VCaP (cell line): ENCODE results near the gene FMNL2.

Source experiments
- H3K27ac ChIP-seq: fragments of 450-650 bp; 2 replicates; pipeline ENCODE4 v1.5.1; 2017
- TF ChIP-seq, protein P1 (sequence below): fragments of 450-650 bp; conservative IDR thresholded peaks from 2 replicates; pipeline ENCODE4 v1.5.1; 2017; ENCODE audit warnings: mild to moderate bottlenecking, moderate library complexity

Gene FMNL2

DNA sequence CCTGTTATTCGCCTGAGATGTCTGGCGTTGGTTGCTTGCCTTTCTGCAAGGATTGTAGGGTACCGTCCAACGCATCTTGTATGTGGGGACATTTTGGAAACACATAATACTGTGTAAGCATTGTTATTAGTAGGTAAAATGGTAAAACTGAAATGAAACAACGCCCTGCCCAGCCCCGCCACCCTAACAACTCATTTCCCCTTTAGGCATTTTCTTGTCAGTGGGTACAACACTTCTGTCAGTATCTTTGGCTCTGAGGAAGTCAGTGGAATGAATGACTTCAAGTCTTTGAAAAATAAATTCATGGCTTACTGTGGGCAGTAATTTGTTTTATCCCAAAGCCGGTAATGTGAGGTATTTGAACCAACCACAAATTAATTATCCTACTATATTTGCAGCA, 86.0 kb downstream of the FMNL2 start:
- TF ChIP-seq, protein P1, sequence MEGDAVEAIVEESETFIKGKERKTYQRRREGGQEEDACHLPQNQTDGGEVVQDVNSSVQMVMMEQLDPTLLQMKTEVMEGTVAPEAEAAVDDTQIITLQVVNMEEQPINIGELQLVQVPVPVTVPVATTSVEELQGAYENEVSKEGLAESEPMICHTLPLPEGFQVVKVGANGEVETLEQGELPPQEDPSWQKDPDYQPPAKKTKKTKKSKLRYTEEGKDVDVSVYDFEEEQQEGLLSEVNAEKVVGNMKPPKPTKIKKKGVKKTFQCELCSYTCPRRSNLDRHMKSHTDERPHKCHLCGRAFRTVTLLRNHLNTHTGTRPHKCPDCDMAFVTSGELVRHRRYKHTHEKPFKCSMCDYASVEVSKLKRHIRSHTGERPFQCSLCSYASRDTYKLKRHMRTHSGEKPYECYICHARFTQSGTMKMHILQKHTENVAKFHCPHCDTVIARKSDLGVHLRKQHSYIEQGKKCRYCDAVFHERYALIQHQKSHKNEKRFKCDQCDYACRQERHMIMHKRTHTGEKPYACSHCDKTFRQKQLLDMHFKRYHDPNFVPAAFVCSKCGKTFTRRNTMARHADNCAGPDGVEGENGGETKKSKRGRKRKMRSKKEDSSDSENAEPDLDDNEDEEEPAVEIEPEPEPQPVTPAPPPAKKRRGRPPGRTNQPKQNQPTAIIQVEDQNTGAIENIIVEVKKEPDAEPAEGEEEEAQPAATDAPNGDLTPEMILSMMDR = no peak
- H3K27ac ChIP-seq = no peak overlapping the region

DNA sequence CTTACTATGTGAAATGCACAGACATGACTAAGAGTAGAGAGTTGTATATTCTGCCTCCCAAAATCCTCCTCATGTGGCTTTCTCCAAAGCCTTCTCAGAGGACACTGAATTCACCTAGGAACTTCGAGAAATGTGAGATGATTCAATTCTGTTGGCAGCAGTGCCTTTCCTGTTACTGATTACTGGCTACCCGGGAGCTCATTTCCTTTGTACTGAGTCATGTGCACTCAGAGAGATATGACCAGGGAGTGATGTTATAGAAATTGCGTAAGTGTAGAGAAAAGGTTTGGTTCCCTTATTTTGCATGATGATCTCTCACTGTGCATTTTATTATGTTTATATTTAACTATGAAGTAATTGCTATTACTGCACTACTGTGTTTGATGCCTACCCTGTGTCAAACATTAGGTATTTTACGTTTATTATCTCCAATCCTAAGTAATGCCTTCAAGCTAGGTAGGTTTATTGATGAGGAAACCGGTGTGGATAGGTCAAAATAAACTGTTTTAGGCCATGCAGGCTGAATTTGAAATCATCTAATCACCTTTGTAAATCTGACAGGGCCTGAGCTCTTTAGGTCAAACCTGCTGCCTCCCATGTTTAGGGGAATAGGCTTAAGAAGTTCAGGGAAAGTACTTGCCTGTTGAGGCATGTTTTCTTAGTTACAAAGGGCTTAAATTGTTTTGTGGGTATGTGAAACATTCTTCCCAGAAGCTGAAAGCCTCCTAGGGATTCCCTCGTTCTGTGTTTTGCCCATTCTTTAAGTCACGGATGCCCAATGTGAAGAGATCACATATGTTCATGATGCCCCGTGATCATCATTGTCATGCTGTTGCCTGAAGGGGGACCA, 86.8 kb downstream of the FMNL2 start:
- TF ChIP-seq, protein P1 = no peak
- H3K27ac ChIP-seq = no peak overlapping the region

DNA sequence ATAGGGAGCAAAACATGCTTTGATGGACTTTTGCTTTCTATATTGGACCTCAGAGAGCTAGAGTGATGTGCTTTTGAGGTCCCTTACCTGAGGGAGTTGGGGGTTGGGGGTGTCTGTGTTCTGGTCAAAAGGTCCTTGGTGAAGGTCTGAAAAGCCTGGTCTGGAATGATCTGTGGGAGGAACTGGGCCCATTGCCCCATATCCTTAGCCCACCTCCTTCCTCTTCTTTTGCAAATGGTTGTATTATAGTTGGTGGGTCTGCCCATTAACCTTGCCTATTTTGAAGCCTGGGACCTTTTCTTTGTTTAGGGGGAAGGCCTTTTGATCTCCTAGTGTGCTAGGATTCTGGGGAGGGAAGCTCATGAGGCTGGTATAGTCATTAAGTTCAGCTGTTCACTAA, 88.7 kb downstream of the FMNL2 start:
- TF ChIP-seq, protein P1 = no peak
- H3K27ac ChIP-seq = no peak overlapping the region

DNA sequence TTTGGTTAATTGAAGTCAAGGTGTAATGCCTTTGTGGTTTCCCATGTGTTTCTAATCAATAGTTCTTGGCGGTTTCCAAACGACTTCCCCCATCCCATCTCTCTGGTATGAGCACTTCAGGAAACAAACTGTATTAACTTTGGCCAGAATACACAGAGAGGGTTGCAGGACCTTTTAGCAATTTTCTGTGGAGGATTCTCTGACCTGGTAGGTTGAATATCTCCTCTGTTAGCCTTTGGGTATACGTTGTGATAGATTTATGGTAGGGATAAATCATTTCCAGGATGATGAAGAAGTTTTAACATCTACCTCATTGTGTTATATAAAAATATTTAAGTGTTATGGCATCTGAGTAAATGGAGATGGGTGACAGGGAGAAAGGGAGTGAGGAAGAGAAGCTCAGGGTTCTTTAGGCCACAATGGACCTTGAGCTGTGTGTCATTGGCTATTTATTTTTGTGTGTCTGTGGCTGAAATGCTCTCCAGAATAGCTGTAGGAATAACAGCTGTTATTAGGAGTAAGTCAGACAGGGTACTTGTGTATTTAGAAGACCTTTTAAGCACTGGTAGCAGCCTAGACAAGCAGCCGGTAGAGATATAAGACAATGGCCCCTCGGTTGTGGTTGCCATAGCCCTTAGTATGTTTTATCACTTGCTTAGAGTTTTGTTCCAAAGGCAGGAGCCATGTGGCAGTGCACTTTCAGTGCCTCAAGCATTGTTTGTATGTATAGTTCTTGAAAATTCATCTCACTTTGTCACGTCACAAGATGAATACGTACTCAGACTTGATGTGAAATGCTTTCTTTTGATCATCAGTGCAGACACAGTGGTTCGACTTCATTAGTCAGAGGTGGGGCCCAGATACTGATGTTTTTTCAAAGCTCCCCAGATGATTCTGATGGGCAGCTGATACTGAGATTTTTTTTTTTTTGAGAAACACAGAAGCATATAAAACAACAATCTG, 91.1 kb downstream of the FMNL2 start:
- no peak overlapping the region for H3K27ac ChIP-seq
- TF ChIP-seq, protein P1 = no peak

DNA sequence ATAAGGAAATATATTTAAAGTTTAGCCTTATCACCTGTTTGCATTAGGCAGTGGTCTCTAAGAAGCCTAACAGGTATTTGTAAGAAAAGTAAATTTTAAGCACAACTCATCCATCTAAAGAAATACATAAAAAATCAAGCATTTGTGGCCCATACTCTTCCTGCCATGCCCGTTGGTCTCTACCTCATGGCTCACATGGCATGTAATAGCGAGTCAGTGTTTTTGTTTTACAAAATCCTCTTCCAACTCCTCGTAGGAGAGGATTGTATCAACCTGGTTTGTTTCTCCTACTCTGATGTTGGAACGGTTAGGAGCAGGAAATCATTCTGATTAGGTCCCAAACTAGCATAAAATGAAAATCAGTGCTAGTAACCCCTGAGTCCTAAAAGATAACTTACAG, 91.8 kb downstream of the FMNL2 start:
- H3K27ac ChIP-seq = no peak overlapping the region
- TF ChIP-seq, protein P1 = no peak

DNA sequence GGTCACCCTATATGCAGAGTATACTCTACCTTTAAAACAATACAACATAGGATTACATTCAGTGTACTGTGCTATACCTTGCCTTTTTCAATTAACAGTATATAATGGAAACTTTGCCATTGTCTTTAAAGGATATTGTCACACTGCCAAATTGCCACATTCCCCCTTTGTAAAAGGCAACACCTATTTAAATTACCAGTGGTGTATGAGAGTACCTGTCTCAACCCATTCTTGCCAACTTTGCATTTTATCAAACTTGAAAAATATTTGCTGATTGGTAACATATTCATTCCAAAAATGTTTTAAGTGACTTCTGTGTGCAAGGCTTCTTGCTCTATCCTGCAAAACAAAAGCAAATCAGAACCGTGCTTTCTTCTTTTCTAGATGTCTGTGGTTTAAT, 92.9 kb downstream of the FMNL2 start:
- TF ChIP-seq, protein P1 = no peak
- no peak overlapping the region for H3K27ac ChIP-seq
